ENCODE measurements around the gene FANK1. TPM values are rescaled to one million over a fixed set of nuclear protein-coding genes. Genes with fewer than 3 reads are reported as not detected.

FANK1 gene
- total RNA-seq, 2 experiments from 2014 or later, result 0.25 TPM; not detected in 1

- Histone ChIP-seq H3K27me3 (ENCODE audit: control insufficient read depth in 1 of 2, insufficient read depth in 2 of 2, low read length in 2 of 2) (no peaks in the 10 kb centered on the region), H3K27ac (ENCODE audit: low read depth in 1 of 2, low read length in 2 of 2) (no peak overlapping the region), H3K36me3 (ENCODE audit: insufficient read depth, low read length) (no peaks in the 10 kb centered on the region), H3K4me3 (ENCODE audit: low read length) (no peak overlapping the region), H3K4me1 (ENCODE audit: insufficient read depth, low read length) (no peaks in the 10 kb centered on the region), H3K9me3 (ENCODE audit: control insufficient read depth in 1 of 2, insufficient read depth in 1 of 2, low read length in 2 of 2) (peaks cover 0 to 4% of the 10 kb centered on the region in 2 experiments)
- no peaks in the 10 kb centered on the region for H3K9me3 Mint-ChIP-seq
- TF ChIP-seq, protein P1, sequence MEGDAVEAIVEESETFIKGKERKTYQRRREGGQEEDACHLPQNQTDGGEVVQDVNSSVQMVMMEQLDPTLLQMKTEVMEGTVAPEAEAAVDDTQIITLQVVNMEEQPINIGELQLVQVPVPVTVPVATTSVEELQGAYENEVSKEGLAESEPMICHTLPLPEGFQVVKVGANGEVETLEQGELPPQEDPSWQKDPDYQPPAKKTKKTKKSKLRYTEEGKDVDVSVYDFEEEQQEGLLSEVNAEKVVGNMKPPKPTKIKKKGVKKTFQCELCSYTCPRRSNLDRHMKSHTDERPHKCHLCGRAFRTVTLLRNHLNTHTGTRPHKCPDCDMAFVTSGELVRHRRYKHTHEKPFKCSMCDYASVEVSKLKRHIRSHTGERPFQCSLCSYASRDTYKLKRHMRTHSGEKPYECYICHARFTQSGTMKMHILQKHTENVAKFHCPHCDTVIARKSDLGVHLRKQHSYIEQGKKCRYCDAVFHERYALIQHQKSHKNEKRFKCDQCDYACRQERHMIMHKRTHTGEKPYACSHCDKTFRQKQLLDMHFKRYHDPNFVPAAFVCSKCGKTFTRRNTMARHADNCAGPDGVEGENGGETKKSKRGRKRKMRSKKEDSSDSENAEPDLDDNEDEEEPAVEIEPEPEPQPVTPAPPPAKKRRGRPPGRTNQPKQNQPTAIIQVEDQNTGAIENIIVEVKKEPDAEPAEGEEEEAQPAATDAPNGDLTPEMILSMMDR (IDR thresholded peaks at IDR 0.05), result no peak
- DNase-seq, result no peak
- H3K27me3 Mint-ChIP-seq, result peaks cover 4% of the 10 kb centered on the region
- intact Hi-C loops (cut with DNase I, micrococcal nuclease), result no loop called here
- no peak for ATAC-seq (ENCODE audit: poor library complexity)
- POLR2A ChIA-PET, result no interaction called here
- no peaks in the 10 kb centered on the region for H3K36me3 Mint-ChIP-seq (ENCODE audit: low read depth)
- CTCF ChIA-PET, result no interaction called here
- H3K4me1 Mint-ChIP-seq (ENCODE audit: low read depth), result no peaks in the 10 kb centered on the region
- H3K27ac Mint-ChIP-seq, result no peak overlapping the region
- no peak overlapping the region for H3K4me3 Mint-ChIP-seq
These were observed 119.9 kb downstream of the FANK1 start for GRCh38 chr10:126016156-126016805.

GRCh38 chr10:126016882-126017281 is 120.5 kb downstream of the FANK1 start:
- Mint-ChIP-seq H3K27me3 (peaks cover 4% of the 10 kb centered on the region), H3K4me1 (ENCODE audit: low read depth) (no peaks in the 10 kb centered on the region), H3K36me3 (ENCODE audit: low read depth) (no peaks in the 10 kb centered on the region), H3K9me3 (no peaks in the 10 kb centered on the region), H3K27ac (no peak overlapping the region), H3K4me3 (no peak overlapping the region)
- POLR2A ChIA-PET, result no interaction called here
- Histone ChIP-seq H3K9me3 (ENCODE audit: control insufficient read depth in 1 of 2, insufficient read depth in 1 of 2, low read length in 2 of 2) (peaks cover 0 to 4% of the 10 kb centered on the region in 2 experiments), H3K4me1 (ENCODE audit: insufficient read depth, low read length) (no peaks in the 10 kb centered on the region), H3K27ac (ENCODE audit: low read depth in 1 of 2, low read length in 2 of 2) (no peak overlapping the region), H3K27me3 (ENCODE audit: control insufficient read depth in 1 of 2, insufficient read depth in 2 of 2, low read length in 2 of 2) (no peaks in the 10 kb centered on the region), H3K36me3 (ENCODE audit: insufficient read depth, low read length) (no peaks in the 10 kb centered on the region), H3K4me3 (ENCODE audit: low read length) (no peak overlapping the region)
- TF ChIP-seq, protein P1 (IDR thresholded peaks at IDR 0.05), result no peak
- no peak for DNase-seq
- CTCF ChIA-PET, result no interaction called here
- intact Hi-C loops (cut with DNase I, micrococcal nuclease), result no loop called here
- ATAC-seq (ENCODE audit: poor library complexity), result no peak

DNA sequence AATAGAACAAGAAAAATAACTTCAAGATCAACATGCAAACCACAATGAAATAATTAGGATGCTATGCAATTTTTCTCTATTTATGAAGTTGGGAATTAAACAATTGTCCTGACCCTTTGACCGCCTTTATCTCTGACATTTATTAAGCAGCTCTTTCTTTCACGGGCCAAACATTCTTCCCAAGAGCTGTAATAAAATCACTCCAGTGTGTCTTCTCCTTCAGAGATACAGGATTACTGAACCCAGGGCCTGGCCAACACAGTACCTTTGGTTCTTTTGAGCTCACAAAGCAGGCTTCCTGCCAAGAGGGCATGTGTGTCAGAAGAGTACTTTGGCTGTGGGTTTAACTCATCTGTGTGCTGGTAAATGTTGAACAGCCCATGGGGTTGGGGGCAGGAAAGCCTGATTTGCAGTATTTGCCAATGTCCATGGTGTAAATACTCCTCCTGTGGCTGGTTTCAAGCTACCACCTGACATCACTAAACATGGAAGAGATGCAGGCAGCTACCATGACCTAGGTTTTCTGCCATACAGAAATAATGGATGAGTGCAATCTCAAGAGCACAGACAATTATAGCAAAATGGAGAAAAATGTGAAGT is 121.7 kb downstream of the FANK1 start:
- Mint-ChIP-seq H3K27me3 (peaks cover 4% of the 10 kb centered on the region), H3K36me3 (ENCODE audit: low read depth) (no peaks in the 10 kb centered on the region), H3K4me3 (no peak overlapping the region), H3K4me1 (ENCODE audit: low read depth) (no peaks in the 10 kb centered on the region), H3K9me3 (no peaks in the 10 kb centered on the region), H3K27ac (no peak overlapping the region)
- ChIA-PET POLR2A (no interaction called here), CTCF (no interaction called here)
- Histone ChIP-seq H3K4me3 (ENCODE audit: low read length) (no peak overlapping the region), H3K9me3 (ENCODE audit: control insufficient read depth in 1 of 2, insufficient read depth in 1 of 2, low read length in 2 of 2) (peaks cover 0 to 4% of the 10 kb centered on the region in 2 experiments), H3K27ac (ENCODE audit: low read depth in 1 of 2, low read length in 2 of 2) (no peak overlapping the region), H3K36me3 (ENCODE audit: insufficient read depth, low read length) (no peaks in the 10 kb centered on the region), H3K27me3 (ENCODE audit: control insufficient read depth in 1 of 2, insufficient read depth in 2 of 2, low read length in 2 of 2) (no peaks in the 10 kb centered on the region), H3K4me1 (ENCODE audit: insufficient read depth, low read length) (no peaks in the 10 kb centered on the region)
- ATAC-seq (ENCODE audit: poor library complexity) (no peak), DNase-seq (no peak)
- intact Hi-C loops (cut with DNase I, micrococcal nuclease), result no loop called here
- TF ChIP-seq, protein P1 (IDR thresholded peaks at IDR 0.05), result no peak
